ENCODE data around the gene SNTG2. TPM values are rescaled to one million over a fixed set of nuclear protein-coding genes. Genes with fewer than 3 reads are reported as not detected.

SNTG2 gene
- total and polyA plus RNA-seq, 10 of the 15 experiments (the other 5 are each of a cell fraction or from before 2014, with no cell fraction given): not detected

GRCh38 chr2:943461-943797 lies 7.2 kb upstream of the SNTG2 start (continued):
- TF ChIP-seq ZNF687 (IDR thresholded peaks at IDR 0.05): no peak
- no peak for TF ChIP-seq NBN (IDR thresholded peaks at IDR 0.05)

- FAIRE-seq (no peak), ATAC-seq (no peak), DNase-seq (ENCODE audit: low read depth, low spot score) (no peak)
- Histone ChIP-seq H3K4me1 (ENCODE audit: control insufficient read depth, insufficient read depth, low read length) (no peaks in the 10 kb centered on the region), H3K4me2 (ENCODE audit: control insufficient read depth, insufficient read depth) (no peak overlapping the region), H3K27me3 (replicated peaks in 1 of 2; ENCODE audit: control insufficient read depth in 2 of 2, insufficient read depth in 2 of 2, low read length in 1 of 2) (no peaks in the 10 kb centered on the region), H3K27ac (ENCODE audit: control insufficient read depth, insufficient read depth) (no peak overlapping the region), H3K36me3 (ENCODE audit: control insufficient read depth in 2 of 2, insufficient read depth in 2 of 2, low read length in 1 of 2) (no peaks in the 10 kb centered on the region), H3K9me3 (replicated peaks; ENCODE audit: control insufficient read depth, insufficient read depth, low read length) (no peaks in the 10 kb centered on the region; the same call in 1 of the 3 replicates), H4K20me1 (ENCODE audit: control insufficient read depth, insufficient read depth) (no peaks in the 10 kb centered on the region), H3K9ac (ENCODE audit: control insufficient read depth, insufficient read depth, low read length) (no peak overlapping the region), H2AFZ (ENCODE audit: control insufficient read depth, low read depth, low read length) (no peak overlapping the region), H3K4me3 (no peak overlapping the region), H3K79me2 (ENCODE audit: control insufficient read depth, insufficient read depth, low read length) (no peaks in the 10 kb centered on the region)
- no TSS peak for BruUV-seq (replicated peaks)
- ChIA-PET POLR2A (no interaction called here), CTCF (no interaction called here), SMC1A (ENCODE audit: uncharacterized antibody, unreplicated experiment) (interaction anchor here (0.6 kb wide), 1 partner anchor 77 kb away, joined by 4 read pairs; no protein-coding TSS in a partner anchor), RAD21 (ENCODE audit: unreplicated experiment) (no interaction called here)
- intact Hi-C loops (cut with micrococcal nuclease; ENCODE audit: unreplicated experiment) (no loop called here), in situ Hi-C loops (cut with MboI) (no loop called here)
- WGBS (ENCODE audit: insufficient coverage, insufficient replicate concordance, low lambda C conversion rate, missing lambda C conversion rate): 2% methylated on average over 3 of the region's 3 CpGs
- TF ChIP-seq HDAC6 (IDR thresholded peaks at IDR 0.05; ENCODE audit: unreplicated experiment) (no peak), IKZF1 (conservative IDR thresholded peaks at IDR 0.05) (no peak), ZNF274 (IDR thresholded peaks at IDR 0.05; ENCODE audit: insufficient read depth, insufficient read length) (no peak), SREBF1 (IDR thresholded peaks at IDR 0.05; ENCODE audit: low read length) (no peak), KDM1A (IDR thresholded peaks at IDR 0.05; ENCODE audit: borderline replicate concordance) (no peak), ESRRA (IDR thresholded peaks at IDR 0.05; ENCODE audit: low read length) (no peak), SIX5 (IDR thresholded peaks at IDR 0.05; ENCODE audit: low read depth, low read length, severe bottlenecking) (no peak), BHLHE40 (IDR thresholded peaks at IDR 0.05; ENCODE audit: borderline replicate concordance in 1 of 2, low read depth in 2 of 2, low read length in 1 of 2) (no peak), USF1 (IDR thresholded peaks at IDR 0.05; ENCODE audit: borderline replicate concordance, extremely low read length, insufficient read depth, low read depth, low read length) (no peak), ZNF622 (IDR thresholded peaks at IDR 0.05) (no peak), RFX5 (IDR thresholded peaks at IDR 0.05; ENCODE audit: low read depth, low read length) (no peak), DPF2 (IDR thresholded peaks at IDR 0.05) (no peak), NRF1 (conservative IDR thresholded peaks at IDR 0.05; ENCODE audit: low read depth, low read length) (no peak), NFXL1 (IDR thresholded peaks at IDR 0.05; ENCODE audit: borderline replicate concordance) (no peak), ASH2L (IDR thresholded peaks at IDR 0.05; ENCODE audit: borderline replicate concordance, low read depth) (no peak)
Observed at GRCh38 chr2:943821-944220, 6.8 kb upstream of the SNTG2 start.
